Activated CD4-positive, alpha-beta memory T cell treated with anti-CD3 and anti-CD28 coated beads for 36 hours (primary cell): ENCODE data around the gene NHLH2. TPM values are rescaled to one million over a fixed set of nuclear protein-coding genes. Genes with fewer than 3 reads are reported as not detected.

ENCODE experiments used
- CTCF ChIA-PET: fragments of 350-600 bp; sonication (Branson Sonifier 250); formaldehyde crosslinking; loops from one replicate; lab custom pipeline; 2021; ENCODE audit warnings: antibody characterized with exemption, inconsistent platforms; lab: Charles Lee
- POLR2A ChIA-PET: fragments of 350-600 bp; sonication (Branson Sonifier 250); formaldehyde crosslinking; loops from one replicate; lab custom pipeline; 2021; ENCODE audit warnings: antibody characterized with exemption; lab: Charles Lee
- DNase-seq: peaks from one replicate; pipeline ENCODE4 v3.0.0-alpha.2; 2020
- H3K27ac Mint-ChIP-seq: one replicate; pipeline ENCODE4 v1.8.0; 2021; ENCODE audit warnings: mixed read lengths
- H3K27me3 Mint-ChIP-seq: one replicate; pipeline ENCODE4 v1.8.0; 2021; ENCODE audit warnings: mixed read lengths
- H3K36me3 Mint-ChIP-seq: one replicate; pipeline ENCODE4 v1.8.0; 2021; ENCODE audit warnings: mixed read lengths
- H3K4me1 Mint-ChIP-seq: one replicate; pipeline ENCODE4 v1.8.0; 2021; ENCODE audit warnings: low read depth, mixed read lengths
- H3K4me3 Mint-ChIP-seq: one replicate; pipeline ENCODE4 v1.8.0; 2021; ENCODE audit warnings: mild to moderate bottlenecking, mixed read lengths
- H3K9me3 Mint-ChIP-seq: one replicate; pipeline ENCODE4 v1.8.0; 2021; ENCODE audit warnings: mixed read lengths
- intact Hi-C: fragments of 100-400 bp; cut with micrococcal nuclease; formaldehyde crosslinking; loops from one replicate; pipeline ENCODE4 v1.15.1; 2023
- total RNA-seq, 2 experiments: library from RNA; stranded (reverse); gene quantifications; one replicate each; pipeline ENCODE4 v1.2.3, GENCODE V29; 2021

Gene NHLH2
- total RNA-seq, 2 experiments from 2014 or later: not detected

DNA sequence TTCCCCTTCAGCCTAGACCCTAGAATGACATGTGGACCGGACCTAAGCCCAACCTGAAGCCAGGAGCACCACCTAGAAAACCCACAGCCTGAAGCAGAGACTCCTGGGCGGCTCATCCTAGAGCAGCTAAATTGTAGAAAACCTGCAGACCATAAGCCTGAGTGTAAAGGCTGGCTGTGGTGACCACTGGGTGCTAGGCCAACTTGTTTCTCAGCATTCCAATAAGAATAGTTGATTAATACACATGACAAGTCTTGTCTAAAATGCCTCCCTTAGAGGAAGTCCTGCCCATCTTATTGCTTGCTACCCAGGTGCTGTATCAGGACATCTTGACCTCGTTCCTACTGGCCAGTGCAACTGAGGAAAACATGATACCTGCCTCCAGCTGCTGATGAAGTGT, 49.1 kb downstream of the NHLH2 start:
- Mint-ChIP-seq H3K27me3 (peaks cover 16% of the 10 kb centered on the region), H3K4me3 (no peak overlapping the region), H3K36me3 (no peaks in the 10 kb centered on the region), H3K4me1 (no peaks in the 10 kb centered on the region), H3K9me3 (peaks cover 4% of the 10 kb centered on the region), H3K27ac (no peak overlapping the region)
- no peak for DNase-seq
- ChIA-PET POLR2A (no interaction called here), CTCF (no interaction called here)
- intact Hi-C loops: no loop called here

DNA sequence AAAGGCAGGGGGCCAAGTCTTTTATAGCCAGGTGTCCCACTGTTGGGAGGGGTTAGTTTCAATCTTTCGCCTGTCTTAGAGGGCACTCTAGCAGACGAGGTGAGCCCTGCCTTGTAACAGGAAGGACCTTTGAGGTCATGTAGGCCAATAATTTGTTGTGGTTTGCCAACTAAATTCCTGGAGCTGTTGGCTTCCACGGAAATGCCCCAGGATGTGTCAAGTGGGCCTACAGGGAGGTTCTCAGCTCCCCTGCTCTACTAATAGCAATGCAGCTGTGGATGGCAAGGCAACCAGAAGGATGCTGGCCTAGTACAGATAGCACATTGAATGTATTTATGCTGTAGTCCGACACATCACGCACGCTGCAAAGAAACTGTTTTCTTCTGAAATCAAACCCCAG, 50.1 kb downstream of the NHLH2 start:
- peaks cover 15% of the 10 kb centered on the region for H3K27me3 Mint-ChIP-seq
- no peaks in the 10 kb centered on the region for H3K4me1 Mint-ChIP-seq
- H3K27ac Mint-ChIP-seq: no peak overlapping the region
- H3K9me3 Mint-ChIP-seq: peaks cover 4% of the 10 kb centered on the region
- CTCF ChIA-PET: no interaction called here
- H3K36me3 Mint-ChIP-seq: no peaks in the 10 kb centered on the region
- DNase-seq: no peak
- intact Hi-C loops: no loop called here
- POLR2A ChIA-PET: no interaction called here
- no peak overlapping the region for H3K4me3 Mint-ChIP-seq

DNA sequence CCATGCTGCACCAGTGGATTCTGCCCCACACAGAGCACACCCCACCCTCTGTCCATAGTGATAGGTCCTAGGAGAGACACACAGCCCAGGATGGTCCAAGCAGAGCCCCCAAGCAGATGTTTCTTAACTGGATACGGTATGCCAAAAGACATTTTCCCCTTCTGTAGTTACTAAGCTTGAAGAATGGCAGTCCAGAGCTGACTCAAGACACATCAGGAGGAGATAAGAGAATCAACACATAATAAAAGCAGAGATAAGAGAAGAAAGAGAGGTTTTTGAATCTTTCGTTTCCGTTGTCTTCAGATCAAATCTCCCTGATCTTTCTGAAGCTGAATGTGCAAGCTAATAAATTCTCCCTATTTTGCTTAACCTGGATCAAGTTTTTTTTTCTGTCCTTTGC, 50.6 kb downstream of the NHLH2 start:
- Mint-ChIP-seq H3K27ac (no peak overlapping the region), H3K4me3 (no peak overlapping the region), H3K27me3 (peaks cover 15% of the 10 kb centered on the region), H3K4me1 (no peaks in the 10 kb centered on the region), H3K36me3 (no peaks in the 10 kb centered on the region), H3K9me3 (peaks cover 4% of the 10 kb centered on the region)
- POLR2A ChIA-PET: no interaction called here
- no peak for DNase-seq
- CTCF ChIA-PET: no interaction called here
- intact Hi-C loops: no loop called here

Other genes with a start within 250 kb of the NHLH2 start
- gene VANGL1, start 199.2 kb downstream of the NHLH2 start, total RNA-seq: 1 to 10 TPM; 4.2 to 4.4 TPM
- not detected for gene CASQ2, start 72.4 kb downstream of the NHLH2 start, total RNA-seq
- 1 to 10 TPM in 1 of 2 experiments, under 1 TPM in 1; 0.69 to 1.7 TPM for gene SLC22A15, start 135.4 kb upstream of the NHLH2 start, total RNA-seq